ENCODE measurements around the gene COX5A. TPM values are rescaled to one million over a fixed set of nuclear protein-coding genes. Genes with fewer than 3 reads are reported as not detected.

The COX5A gene
- total RNA-seq: 47.5 and 79.2 TPM in 2 replicates

- peak; percentile 98 for DNase-seq
These were observed at the start of gene COX5A for GRCh38 chr15:74937590-74938371. TSS of gene COX5A (minus strand) at chr15:74938073. CDS start at chr15:74938014, 59 bp downstream.

- peak; percentile 54 for DNase-seq
These were observed 45.9 kb upstream of the COX5A start for GRCh38 chr15:74983725-74984231.

DNA sequence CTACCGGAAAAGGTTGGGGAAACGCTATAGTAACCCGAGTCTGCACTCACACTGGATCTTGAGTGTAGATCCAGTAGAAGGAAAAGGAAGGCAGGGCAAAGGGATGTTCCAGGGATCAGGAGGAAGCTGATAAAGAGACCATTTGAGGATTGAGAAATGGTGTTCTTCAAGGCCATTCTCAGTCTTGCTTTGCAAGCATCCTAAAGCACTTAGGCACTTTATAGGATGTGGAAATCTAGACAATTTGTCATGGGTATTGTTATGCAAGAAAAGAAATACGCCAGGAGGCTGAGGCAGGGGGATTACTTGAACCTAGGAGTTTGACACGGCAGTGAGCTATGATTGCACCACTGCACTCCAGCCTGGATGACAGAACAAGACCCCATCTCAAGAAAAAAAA lies 44.3 kb upstream of the COX5A start:
- DNase-seq: no peak

- DNase-seq: peak; percentile 39
These were observed 40.6 kb upstream of the COX5A start for GRCh38 chr15:74978503-74978902.

- no peak for DNase-seq
These were observed 40.2 kb upstream of the COX5A start for GRCh38 chr15:74978077-74978476.

DNA sequence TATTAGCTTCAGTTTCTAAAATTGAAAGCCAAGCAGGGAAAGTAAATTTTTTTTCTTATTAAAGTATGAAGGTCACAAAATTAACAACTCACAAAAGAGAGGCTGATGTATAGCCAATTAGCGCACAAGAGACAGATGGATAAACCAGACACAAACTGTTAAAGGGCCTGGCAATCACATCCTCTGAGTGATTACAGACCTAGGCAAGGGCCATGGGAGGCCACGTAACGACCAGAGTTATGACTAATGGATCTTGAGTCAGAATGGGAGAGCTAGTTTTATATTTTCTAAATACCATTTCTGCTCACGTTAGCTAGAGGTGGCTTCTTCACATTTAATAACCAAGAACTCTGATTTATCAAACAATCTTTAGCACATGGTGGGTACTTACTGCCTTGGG lies 39.7 kb upstream of the COX5A start:
- no peak for DNase-seq

GRCh38 chr15:74976159-74976558 lies 38.3 kb upstream of the COX5A start:
- DNase-seq: no peak

GRCh38 chr15:74967670-74968069 lies 29.8 kb upstream of the COX5A start:
- no peak for DNase-seq

GRCh38 chr15:74964794-74965193 lies 26.9 kb upstream of the COX5A start:
- DNase-seq: peak; percentile 75

- DNase-seq: no peak
These were observed 25.3 kb upstream of the COX5A start for GRCh38 chr15:74963213-74963612.

- DNase-seq: no peak
These were observed 24.8 kb upstream of the COX5A start for GRCh38 chr15:74962671-74963070.

GRCh38 chr15:74962219-74962618 lies 24.3 kb upstream of the COX5A start:
- DNase-seq: no peak

GRCh38 chr15:74961616-74962015 lies 23.7 kb upstream of the COX5A start:
- peak; percentile 80 for DNase-seq

GRCh38 chr15:74960995-74961588 lies 23.2 kb upstream of the COX5A start:
- peak; percentile 61 for DNase-seq

GRCh38 chr15:74960286-74960685 lies 22.4 kb upstream of the COX5A start:
- no peak for DNase-seq

DNA sequence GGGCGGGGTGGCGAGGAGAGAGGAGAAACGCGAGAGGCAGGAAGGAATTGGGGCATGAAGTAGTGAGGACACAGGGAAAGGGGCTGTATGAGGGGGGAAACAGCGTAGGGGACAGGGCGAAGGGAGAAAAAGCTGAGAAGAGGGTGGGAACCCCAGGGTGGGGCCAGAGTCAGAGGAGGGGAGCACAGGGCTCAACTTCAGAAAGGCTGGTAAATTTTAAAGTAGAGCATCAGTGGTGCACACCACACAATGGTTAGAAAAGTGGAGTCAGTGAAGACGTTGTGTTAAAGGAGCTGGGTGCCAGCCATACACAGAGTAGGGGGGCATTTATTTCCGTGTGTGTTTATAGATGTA lies 21.7 kb upstream of the COX5A start:
- DNase-seq: no peak

DNA sequence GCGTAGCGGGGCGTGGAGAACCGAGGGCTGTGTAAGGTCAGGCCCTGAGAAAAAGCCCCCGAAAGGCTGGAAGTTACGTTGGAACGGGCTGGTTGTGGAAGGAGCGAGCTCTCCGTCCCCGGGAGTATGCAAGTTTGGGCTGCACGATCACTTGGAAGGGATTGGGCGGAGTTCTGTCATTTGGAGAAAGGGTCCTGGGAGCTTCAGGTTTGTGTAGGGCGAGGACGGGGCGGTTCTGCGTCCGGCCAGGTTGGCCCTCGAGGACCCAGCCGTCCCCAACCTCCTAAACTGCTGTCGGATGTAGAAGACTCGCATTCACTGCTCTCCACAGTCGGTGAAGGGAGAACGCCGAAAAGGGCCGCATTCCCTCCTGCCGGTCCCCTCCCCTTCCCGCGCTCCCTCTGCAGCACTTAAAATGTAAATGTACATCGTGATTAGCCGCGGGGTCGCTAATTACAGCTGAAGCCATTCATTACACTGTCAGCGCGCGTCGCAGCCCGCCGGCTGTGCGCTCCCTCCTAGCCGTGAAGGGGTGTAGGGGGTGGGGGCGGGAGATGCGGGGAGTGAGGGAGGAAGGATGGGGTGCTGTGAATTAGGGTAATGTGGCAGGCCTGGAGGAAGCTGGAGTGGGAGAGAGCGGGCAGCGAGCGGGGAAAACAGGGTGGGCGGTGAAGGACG lies 21.2 kb upstream of the COX5A start:
- DNase-seq: no peak

DNA sequence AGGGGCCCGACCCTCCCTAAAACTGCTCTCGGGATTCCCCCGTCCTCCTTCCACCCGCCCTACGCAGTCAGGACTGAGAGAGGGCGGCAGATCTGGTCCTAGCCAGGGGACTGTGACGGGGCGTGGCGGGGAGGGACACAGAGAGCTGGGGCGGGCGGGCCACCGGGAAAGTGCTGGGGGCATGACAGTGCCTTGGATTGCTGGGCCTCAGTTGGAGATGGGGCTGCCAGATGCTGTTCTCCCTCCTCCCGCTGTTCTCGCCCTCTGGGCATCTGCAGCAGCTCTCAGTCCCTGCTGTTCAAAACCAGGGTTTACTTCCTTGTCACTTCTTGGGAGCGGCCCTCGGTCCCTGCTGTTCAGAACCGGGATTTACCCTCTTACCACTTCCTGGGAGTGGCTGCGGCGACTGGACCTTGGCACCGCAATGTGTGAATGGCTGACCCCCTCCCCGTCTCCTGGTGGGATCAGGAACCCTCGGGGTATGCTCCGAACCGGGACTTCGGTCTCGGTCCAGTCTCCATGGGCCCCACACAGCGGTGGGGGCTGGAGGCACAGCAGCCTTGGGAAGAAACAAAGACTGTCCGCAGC lies 20.5 kb upstream of the COX5A start:
- peak; percentile 35 for DNase-seq

DNA sequence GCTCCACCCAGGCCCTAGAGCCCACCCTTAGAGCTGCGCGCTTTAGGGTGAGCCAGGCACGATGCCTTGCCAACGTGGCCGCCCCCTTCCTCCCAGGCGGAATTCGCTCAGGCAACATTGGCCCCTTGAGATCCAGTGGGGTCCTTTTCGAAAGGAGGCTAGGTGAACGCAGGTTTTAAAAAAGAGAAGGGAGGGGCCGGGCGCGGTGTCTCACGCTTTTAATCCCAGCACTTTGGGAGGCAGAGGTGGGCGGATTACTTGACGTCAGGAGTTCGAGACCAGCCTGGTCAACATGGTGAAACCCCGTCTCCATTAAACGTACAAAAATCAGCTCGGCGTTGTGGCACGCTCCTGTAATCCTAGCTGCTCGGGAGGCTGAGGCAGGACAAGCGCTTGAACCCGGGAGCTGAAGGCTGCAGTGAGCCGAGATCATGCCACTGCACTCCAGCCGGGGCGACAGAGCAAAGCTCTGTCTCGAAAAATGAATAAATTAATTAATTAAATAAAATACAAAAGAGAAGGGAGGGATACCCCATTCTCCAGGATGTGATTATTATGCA lies 19.7 kb upstream of the COX5A start:
- DNase-seq: no peak

DNA sequence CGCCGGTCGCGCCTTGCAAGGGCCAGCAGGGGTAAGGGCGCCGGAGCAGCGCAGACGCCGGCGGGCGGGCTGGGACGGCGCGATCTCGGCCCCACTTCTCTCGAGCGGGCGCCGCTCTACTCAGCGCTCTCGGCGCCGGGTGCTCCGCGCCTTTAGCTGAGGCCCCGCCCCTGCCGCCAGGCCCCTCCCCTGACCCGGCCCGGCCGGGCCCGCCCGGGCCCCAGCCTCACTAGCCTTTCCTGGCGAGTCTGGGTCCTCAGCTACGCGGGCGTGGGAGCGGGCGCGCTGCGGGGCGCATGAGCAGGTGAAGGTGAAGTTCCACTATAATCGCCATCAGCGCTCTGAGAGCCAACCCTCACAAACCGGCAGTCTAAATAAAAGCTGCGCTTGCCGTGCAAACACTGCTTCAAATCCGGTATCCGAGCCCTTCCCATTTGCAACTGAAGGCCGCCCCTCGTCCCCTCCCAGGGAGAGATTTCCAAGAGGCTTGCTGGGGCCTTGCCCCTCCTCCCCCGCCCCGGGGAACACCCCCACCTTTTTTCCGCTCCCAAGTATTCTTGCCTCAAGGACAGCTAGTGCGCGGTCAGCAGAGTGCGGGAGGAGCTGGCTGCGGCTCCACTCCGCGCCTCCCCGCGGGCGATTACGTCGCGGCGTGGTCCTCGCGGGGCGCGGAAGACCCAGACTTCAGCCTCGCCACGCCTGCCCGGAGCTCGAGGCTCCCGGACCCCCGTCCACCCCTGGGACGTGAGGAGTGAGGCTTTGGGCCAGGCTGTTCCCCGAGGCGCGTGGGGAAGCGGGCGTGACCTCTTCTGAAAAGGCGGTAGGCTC lies 19.0 kb upstream of the COX5A start, which contains the start of gene RPP25:
Gene RPP25, minus strand, starts transcription at position 125 of the 828 bp plus-strand sequence. CDS start 189 bp downstream, outside the sequence.
- DNase-seq: peak; percentile 77

DNA sequence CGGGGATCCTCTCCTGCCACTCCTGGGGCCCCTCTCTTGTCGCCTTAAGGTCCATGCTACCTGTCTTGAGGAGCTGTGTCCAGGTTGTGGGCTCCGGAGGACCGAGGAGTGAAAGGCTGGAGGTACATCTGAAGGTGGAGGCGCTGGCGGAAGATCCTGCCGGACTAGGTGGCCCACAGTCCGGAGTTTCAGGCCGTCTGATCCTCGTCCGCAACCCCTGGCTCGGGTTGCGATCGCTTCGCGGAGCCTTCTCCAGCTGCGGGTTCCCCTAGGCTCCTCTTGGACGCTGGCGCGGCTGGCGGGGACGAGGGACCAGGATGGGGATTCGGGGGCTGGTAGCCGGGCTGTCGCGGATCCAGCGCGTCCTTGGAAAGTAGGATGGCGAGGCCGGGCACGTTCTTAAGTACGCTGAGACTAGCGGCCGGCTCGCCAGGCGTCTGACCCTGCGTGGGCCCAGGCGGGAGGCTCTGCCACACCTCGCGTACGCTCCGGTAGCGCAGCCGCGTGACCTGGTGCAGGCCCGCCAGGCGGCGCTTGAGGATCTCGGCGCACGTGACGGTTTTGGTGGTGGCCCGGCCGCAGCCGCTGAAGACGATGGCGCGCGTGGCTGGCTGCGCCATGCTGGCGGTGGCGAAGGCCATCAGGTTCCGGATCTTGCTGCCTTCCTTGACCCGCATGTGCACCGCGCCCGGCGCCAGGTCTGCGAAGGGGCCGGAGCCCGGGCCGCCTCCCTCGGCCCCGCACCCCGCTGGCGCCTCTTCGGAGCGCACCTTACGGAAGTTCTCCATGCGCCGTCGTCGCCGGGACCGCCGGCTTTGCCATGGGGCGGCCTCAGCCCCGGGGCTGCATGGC lies 18.1 kb upstream of the COX5A start:
- DNase-seq: peak; percentile 85
